Stomach (tissue), 9 donors: ENCODE measurements around the gene KPNA4. TPM values are rescaled to one million over a fixed set of nuclear protein-coding genes. Genes with fewer than 3 reads are reported as not detected.

ENCODE experiments used
- DNase-seq, 2 donors: peaks; one replicate each; pipeline versions ENCODE4 v3.0.0 to v3.0.0-alpha.2; 2013 to 2019
- H3K27ac ChIP-seq, 5 donors: fragments of 200-600 bp in 4 of 5; sonication (generic) in 4 of 5; one replicate each; pipeline ENCODE4 v1.5.1; 2013 to 2019; ENCODE audit warnings: mild to moderate bottlenecking in 1 of 5, moderate library complexity in 1 of 5
- H3K27me3 ChIP-seq, 3 donors: fragments of 200-600 bp; sonication (generic); one replicate each; pipeline ENCODE4 v1.5.1; 2017 to 2019; ENCODE audit warnings: mixed run types in 1 of 3
- H3K36me3 ChIP-seq, 4 donors: fragments of 200-600 bp; sonication (generic); 1 replicate in 3 of 4; 2 replicates in 1 of 4; pipeline ENCODE4 v1.5.1; 2016 to 2019
- H3K4me1 ChIP-seq, 4 donors: fragments of 200-600 bp; sonication (generic); one replicate each; pipeline ENCODE4 v1.5.1; 2016 to 2019
- H3K4me3 ChIP-seq, 4 donors: fragments of 200-600 bp; sonication (generic) in 3 of 4; one replicate each; pipeline ENCODE4 v1.5.1; 2016 to 2019; ENCODE audit warnings: mild to moderate bottlenecking in 1 of 4
- H3K9me3 ChIP-seq, 4 donors: fragments of 200-600 bp; sonication (generic); one replicate each; pipeline ENCODE4 v1.5.1; 2016 to 2019
- CTCF ChIP-seq, 7 experiments: fragments of 450-650 bp in 4 of 7; fragments of 200-600 bp in 3 of 7; sonication (generic) in 3 of 7; IDR thresholded peaks; one replicate each; pipeline ENCODE4 v1.5.1; 2016 to 2019; ENCODE audit warnings: antibody characterized with exemption in 7 of 7, control low read depth in 2 of 7, mild to moderate bottlenecking in 1 of 7
- EP300 ChIP-seq: sonication (generic); formaldehyde crosslinking; IDR thresholded peaks from one replicate; pipeline ENCODE4 v1.6.1; 2017; ENCODE audit warnings: antibody characterized with exemption
- POLR2A ChIP-seq, 4 donors: fragments of 450-650 bp; IDR thresholded peaks; one replicate each; pipeline ENCODE4 v1.6.1; 2016; ENCODE audit warnings: antibody characterized with exemption in 4 of 4, control low read depth in 2 of 4, mild to moderate bottlenecking in 1 of 4, moderate library complexity in 1 of 4
- POLR2AphosphoS5 ChIP-seq, 3 donors: sonication (generic); formaldehyde crosslinking; IDR thresholded peaks; one replicate each; pipeline ENCODE4 v1.6.1; 2016; ENCODE audit warnings: antibody characterized with exemption in 3 of 3
- WGBS, 5 donors: extraction: QIAGEN DNeasy Blood & Tissue Kit in 3 of 5; methylation state at CpG; one replicate each; pipeline versions ENCODE4 v1.1.5 to v1.1.7; 2013 to 2018; 5-methylcytosine and 5-hydroxymethylcytosine counted together
- intact Hi-C: fragments of 100-400 bp; cut with DNase I; formaldehyde crosslinking; loops from one replicate; pipeline ENCODE4 v1.15.1; 2023; ENCODE audit warnings: low total_unique reads
- polyA plus RNA-seq, 3 donors: library from polyadenylated mRNA; stranded (reverse); fragments of 200-250 nt; gene quantifications; one replicate each; pipeline ENCODE4 v1.2.3, GENCODE V29; 2013
- total RNA-seq, 5 donors: library from RNA; depleted of rRNA; stranded (reverse); fragments of >200 nt; gene quantifications; one replicate each; pipeline versions ENCODE4 v1.1.0 to v1.2.3, GENCODE V29; 2014 to 2016
- donor health status: healthy with polysubstance abuse.
- donor health status: Bipolar disorder and iron deficiency.
- donor health status: healthy.

The KPNA4 gene
- total and polyA plus RNA-seq, 8 donors = 3.8 to 41.7 (median 16.1) TPM

DNA sequence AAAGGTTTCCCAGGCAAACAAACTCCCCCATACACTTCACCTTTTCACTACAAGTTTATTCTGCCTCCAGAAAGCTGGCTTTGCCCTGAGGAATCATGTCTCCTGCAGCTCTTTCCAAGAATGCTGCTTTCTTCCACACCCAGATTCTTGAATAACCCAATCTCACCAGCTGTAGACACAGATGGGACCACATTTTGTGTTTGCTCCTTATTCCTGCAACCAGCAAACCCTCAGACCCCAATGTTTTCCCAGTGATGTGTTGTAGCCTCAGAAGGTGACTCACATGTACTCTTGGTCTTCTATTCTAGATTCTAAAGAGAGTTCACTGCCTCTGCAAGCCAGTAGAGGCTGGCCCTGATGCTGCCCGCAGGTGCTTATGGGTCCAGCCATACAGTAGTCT lies 92.2 kb downstream of the KPNA4 start:
- Histone ChIP-seq H3K27me3 (peaks cover 0 to 6% (median 0%) of the 10 kb centered on the region in 3 donors), H3K4me3 (no peak overlapping the region), H3K9me3 (peaks cover 0 to 22% (median 18%) of the 10 kb centered on the region in 4 donors), H3K36me3 (no peaks in the 10 kb centered on the region), H3K27ac (no peak overlapping the region), H3K4me1 (no peaks in the 10 kb centered on the region)
- DNase-seq = no peak
- no peak for TF ChIP-seq POLR2A (IDR thresholded peaks at IDR 0.05)
- no peak for TF ChIP-seq POLR2AphosphoS5 (IDR thresholded peaks at IDR 0.05)
- no peak for TF ChIP-seq CTCF (IDR thresholded peaks at IDR 0.05)
- TF ChIP-seq EP300 = no peak
- intact Hi-C loops = no loop called here
- WGBS, 5 donors = 27 to 95% (median 42%) methylated on average over 1 of the region's 1 CpG

GRCh38 chr3:160472344-160472743 lies 93.0 kb downstream of the KPNA4 start:
- DNase-seq = no peak
- peaks cover 0 to 22% (median 18%) of the 10 kb centered on the region in 4 donors for H3K9me3 ChIP-seq
- H3K27ac ChIP-seq = no peak overlapping the region
- intact Hi-C loops = no loop called here
- peaks cover 0 to 6% (median 0%) of the 10 kb centered on the region in 3 donors for H3K27me3 ChIP-seq
- TF ChIP-seq POLR2AphosphoS5 (IDR thresholded peaks at IDR 0.05) (no peak), CTCF (IDR thresholded peaks at IDR 0.05) (no peak), EP300 (no peak), POLR2A (IDR thresholded peaks at IDR 0.05) (no peak)
- no peak overlapping the region for H3K4me3 ChIP-seq
- no peaks in the 10 kb centered on the region for H3K4me1 ChIP-seq
- 59 to 74% (median 65%) methylated on average over 2 of the region's 2 CpGs for WGBS, 5 donors
- H3K36me3 ChIP-seq = no peaks in the 10 kb centered on the region

GRCh38 chr3:160471892-160472291 lies 93.5 kb downstream of the KPNA4 start:
- Histone ChIP-seq H3K27me3 (peaks cover 0 to 6% (median 0%) of the 10 kb centered on the region in 3 donors), H3K4me3 (no peak overlapping the region), H3K4me1 (no peaks in the 10 kb centered on the region), H3K27ac (no peak overlapping the region), H3K9me3 (peaks cover 0 to 22% (median 18%) of the 10 kb centered on the region in 4 donors), H3K36me3 (no peaks in the 10 kb centered on the region)
- intact Hi-C loops = no loop called here
- DNase-seq = no peak
- no peak for TF ChIP-seq EP300
- TF ChIP-seq CTCF (IDR thresholded peaks at IDR 0.05) = no peak
- TF ChIP-seq POLR2AphosphoS5 (IDR thresholded peaks at IDR 0.05) = no peak
- TF ChIP-seq POLR2A (IDR thresholded peaks at IDR 0.05) = no peak
- WGBS, 5 donors = 63 to 89% (median 79%) methylated on average over 2 of the region's 2 CpGs

DNA sequence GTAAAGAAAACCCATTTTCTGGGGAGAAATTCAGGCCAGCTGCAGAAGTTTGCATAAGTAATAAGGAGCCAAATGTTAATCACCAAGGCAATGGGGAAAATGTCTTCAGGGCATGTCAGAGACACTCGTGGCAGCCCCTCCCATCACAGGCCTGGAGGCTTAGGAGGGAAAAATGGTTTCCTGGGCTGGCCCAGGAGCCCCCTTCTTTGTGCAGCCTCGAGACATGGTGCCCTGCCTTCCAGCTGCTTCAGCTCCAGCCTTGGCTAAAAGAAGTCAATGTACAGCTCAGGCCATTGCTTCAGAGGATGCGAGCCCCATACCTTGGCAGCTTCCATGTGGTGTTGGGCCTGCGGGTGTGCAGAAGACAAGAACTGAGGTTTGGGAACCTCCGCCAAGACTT lies 95.2 kb downstream of the KPNA4 start:
- no peaks in the 10 kb centered on the region for H3K27me3 ChIP-seq
- H3K4me3 ChIP-seq = no peak overlapping the region
- H3K9me3 ChIP-seq = peaks cover 0 to 22% (median 18%) of the 10 kb centered on the region in 4 donors
- no peak for DNase-seq
- H3K4me1 ChIP-seq = no peaks in the 10 kb centered on the region
- intact Hi-C loops = no loop called here
- no peak overlapping the region for H3K27ac ChIP-seq
- TF ChIP-seq EP300 = no peak
- TF ChIP-seq POLR2A (IDR thresholded peaks at IDR 0.05) = no peak
- no peak for TF ChIP-seq CTCF (IDR thresholded peaks at IDR 0.05)
- TF ChIP-seq POLR2AphosphoS5 (IDR thresholded peaks at IDR 0.05) = no peak
- WGBS, 5 donors = 73 to 87% (median 83%) methylated on average over 5 of the region's 5 CpGs
- no peaks in the 10 kb centered on the region for H3K36me3 ChIP-seq
